OCI-LY1 (cell line): ENCODE results near the gene KCP.

Source experiments
- CTCF ChIP-seq: fragments of 200-600 bp; sonication (generic), shearing (Covaris generic); IDR thresholded peaks from 2 replicates; pipeline ENCODE4 v1.5.1; 2017; ENCODE audit warnings: mild to moderate bottlenecking, antibody characterized with exemption, low read length, moderate library complexity, mixed read lengths
- EZH2 ChIP-seq: fragments of 200-600 bp; sonication (generic), shearing (Covaris generic); IDR thresholded peaks from 2 replicates; pipeline ENCODE4 v1.8.0; 2017; ENCODE audit warnings: borderline replicate concordance, mixed run types, mild to moderate bottlenecking, antibody characterized with exemption, low read length, moderate library complexity, mixed read lengths

- no peak for TF ChIP-seq CTCF
- no peak for TF ChIP-seq EZH2
These were observed 73.7 kb downstream of the KCP start for GRCh38 chr7:128836729-128837348.
